ENCODE results near the gene GALM.

Gene GALM

GRCh38 chr2:38778687-38779082, 112.8 kb downstream of the GALM start:
- DNase-seq = peak; percentile 9 to 60

GRCh38 chr2:38783586-38783985, 117.7 kb downstream of the GALM start:
- no peak for DNase-seq

Data from NCI-H524 (cell line).